ENCODE data around the gene SDK1.

SDK1 gene

GRCh38 chr7:4009211-4010060 is 708.4 kb downstream of the SDK1 start:
- no peak for DNase-seq

GRCh38 chr7:4010061-4010605 is 709.1 kb downstream of the SDK1 start:
- no peak for DNase-seq

DNA sequence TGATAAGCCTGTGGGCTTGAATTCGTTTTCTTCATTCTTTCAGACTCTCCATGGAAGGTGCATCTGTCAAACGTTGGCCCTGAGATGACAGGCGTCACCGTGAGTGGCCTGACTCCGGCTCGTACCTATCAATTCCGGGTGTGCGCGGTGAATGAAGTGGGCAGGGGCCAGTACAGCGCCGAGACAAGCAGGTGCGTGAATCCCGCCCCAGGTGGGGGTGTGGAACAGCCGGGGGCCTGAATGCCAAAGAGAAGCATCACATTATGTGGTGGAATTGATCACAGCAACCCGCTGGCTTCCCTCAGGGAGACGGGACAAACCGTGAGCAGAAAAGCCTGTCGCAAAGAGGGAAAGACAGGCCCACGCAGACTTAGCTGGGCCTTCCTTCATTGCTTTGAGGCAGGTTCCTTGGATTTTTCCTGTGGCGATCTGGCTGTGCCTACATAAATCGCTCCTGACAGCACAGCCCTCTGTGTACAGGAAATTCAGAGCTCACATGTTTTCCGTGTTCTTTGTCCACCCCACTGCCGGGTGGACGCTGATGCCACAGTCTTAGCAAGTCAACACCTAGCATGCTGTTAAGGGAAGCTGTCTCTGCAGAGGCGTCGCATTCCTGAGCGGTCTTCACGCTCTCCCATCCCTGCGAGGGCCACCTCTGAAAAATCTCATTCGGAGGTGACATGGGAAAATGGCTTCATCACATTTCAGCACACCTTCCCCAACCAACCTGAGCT is 710.0 kb downstream of the SDK1 start:
- no peak for DNase-seq

GRCh38 chr7:4013793-4014192 is 712.7 kb downstream of the SDK1 start:
- no peak for DNase-seq

DNA sequence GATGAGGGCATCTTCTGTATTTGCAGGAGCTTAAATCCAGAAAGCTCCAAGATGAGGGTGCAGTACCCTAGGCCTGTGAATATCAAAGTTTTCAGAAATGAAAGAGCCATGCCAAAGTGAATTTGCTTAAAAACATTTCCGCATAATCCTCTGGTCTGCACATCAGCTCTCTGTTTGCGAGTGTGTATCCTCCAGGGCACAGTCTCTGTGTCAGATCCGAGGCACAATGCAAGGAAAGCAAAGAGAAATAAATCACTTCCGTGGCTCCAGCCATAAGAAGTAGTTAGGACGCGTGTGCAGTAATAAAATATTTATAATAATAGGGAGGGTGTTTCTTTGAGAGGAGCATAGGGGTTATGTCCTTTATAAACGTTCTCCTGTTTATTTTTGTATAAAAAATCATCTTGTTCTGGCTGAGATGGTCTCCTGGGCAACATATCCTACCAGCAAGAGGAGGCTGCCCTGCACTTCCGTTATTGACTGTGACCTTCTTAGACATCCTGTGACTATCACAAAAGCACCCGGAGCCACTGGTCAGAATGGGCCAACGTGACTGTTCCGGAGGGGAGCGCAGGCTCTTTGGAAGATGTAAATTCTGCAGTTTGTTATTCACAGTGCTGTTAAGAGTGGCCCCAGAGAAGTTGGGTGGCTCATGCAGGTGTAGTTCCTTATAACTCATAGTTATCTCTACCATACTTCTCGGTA is 713.4 kb downstream of the SDK1 start:
- no peak for DNase-seq

- DNase-seq: no peak
Observed at GRCh38 chr7:4015371-4015770, 714.3 kb downstream of the SDK1 start.

DNA sequence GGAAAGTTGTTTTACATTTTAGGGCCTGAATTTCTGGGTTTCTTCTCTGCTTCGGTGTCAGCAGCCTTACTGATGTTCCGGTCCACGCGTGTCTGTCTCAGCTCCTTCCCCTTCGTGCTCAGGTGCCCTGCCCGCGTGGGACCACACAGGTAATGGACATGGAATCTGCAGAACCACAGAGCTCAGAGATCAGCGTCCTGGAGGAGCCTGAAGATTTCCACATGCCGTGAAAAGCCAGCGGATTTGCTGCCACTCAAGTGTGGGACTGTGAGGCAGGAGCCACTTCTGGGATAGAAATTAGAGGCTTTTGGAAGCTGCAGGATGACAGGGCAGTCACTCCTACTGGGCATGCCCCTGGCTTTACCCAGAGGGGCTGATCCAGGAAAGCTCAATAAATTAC is 714.9 kb downstream of the SDK1 start:
- DNase-seq: no peak

- no peak for DNase-seq
Observed at GRCh38 chr7:4017081-4017480, 716.0 kb downstream of the SDK1 start.

DNA sequence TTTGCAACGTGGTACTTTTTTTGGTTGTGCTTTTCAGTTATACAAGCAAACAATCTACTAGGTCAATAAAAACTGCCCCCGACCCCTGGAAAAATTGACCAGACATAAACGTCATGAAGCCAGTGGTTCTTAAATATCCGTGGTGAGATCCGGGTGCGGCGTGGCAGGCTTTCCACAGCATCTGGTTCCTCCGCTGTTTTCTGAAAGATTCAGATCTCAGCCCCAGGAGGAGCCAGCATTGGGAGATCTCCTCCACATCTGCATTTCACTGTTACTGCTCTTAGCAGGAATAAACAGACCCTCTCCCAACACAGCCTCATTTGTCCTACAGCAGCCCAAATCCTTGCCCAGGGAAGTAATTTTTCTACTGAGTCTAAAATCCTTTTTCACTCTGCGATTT is 716.7 kb downstream of the SDK1 start:
- DNase-seq: no peak

DNA sequence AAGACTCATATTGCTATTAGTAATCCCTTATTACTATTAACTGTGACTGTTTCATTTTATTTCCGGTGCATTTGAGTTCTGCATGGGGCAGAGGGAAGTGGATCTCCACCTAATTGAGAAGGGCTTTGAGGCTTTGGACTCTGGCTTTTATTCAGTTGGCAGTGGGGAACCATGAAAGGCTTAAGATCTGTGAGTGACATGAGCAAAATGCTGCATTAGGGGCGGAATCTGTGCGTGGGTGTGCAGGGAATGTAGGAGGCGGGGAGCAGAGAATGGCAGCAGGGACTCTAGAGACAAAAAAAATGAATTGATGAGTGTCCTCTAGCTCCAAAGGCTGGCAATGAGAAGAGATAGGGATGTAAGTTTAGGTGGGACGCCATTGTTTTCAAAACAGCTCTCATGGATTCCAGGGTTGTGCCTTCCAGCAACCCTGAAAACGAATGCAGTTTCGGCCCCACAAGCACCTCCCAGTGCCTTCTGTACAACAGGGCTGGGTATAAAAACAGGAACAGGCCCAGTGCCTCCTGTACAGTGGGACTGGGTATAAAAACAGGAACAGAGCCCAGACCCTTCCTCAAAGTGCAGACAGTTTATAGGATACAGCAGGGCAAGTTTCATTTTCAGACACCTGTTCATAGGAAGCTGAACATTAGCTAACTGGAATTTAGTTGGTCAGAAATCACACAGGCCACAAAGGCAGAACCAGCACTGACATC is 717.7 kb downstream of the SDK1 start:
- DNase-seq: no peak

DNA sequence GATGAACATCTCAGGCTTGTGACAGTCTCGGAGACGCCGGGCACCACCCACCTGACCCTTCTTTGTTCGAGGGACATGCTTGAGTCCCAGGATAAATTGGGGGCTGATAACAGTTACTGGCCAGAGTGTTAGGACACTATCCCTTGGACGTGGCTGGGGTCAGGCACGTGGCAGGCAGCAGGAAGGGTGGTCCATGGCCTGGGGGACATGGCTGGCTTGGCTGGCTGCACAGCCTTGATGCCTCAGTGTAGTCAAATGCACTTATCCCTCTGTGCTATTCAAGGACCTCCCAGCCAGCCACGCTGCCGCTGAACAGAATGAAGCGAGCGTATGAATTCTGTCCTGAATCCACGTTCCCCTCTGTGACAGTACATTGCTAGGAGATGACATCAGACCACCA is 719.0 kb downstream of the SDK1 start:
- DNase-seq: no peak

- DNase-seq: no peak
Observed at GRCh38 chr7:4021413-4021812, 720.4 kb downstream of the SDK1 start.

DNA sequence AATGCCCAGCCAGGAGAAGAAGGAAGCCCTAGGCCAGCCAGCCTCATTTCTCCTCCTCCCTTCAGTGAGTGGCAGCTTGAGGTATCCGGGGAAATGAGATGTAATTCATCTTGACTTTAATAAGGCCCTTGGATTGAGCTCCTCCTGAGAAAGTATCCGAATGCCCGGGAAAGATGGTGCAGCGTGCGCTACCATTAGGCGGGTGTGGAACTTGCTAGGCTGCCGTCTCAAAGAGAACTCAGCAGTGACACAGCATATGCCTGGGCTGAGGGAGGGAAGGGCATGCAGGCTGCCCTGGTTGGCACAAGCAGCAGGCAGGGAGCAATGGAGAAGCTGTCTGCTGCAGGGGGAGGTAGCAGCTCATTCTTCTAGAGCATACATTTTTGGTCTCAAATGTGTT is 721.2 kb downstream of the SDK1 start:
- DNase-seq: no peak

- DNase-seq: no peak
Observed at GRCh38 chr7:4023502-4023901, 722.5 kb downstream of the SDK1 start.

DNA sequence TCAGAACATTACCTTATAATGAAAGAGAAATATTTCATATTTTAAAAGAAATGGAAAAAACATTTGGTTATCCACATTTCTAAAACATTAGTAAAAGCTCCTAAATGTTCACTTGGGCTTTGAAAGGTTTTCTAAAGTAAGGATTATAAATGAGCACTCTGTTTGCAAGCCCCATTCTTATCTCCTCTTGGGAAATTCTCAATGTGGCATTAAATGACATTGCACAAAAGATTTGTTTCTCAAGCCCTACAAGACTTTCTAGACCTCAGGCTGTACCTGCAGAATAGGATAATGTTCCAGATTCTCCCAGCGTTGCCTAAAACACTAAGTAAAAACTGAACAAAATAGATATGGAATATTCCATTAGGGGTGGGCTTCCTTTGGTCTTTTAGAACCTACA is 723.1 kb downstream of the SDK1 start:
- DNase-seq: no peak

DNA sequence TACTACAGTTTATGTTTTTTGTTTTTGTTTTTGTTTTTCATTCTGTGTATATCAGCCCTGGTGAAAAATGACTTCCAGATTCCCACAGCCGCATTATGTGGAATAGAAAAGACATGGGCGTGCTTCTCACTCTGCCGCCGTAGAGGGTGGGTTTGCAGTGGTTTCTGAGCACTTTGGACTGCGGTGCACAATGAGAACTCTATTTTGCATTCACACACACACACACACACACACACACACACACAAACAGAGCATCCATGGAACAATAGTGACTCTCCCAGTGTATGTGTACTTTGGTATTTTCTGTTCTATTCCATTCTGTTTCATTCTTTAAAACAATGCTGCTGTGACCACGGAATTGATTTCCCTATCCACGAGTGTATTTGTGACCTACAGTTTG is 723.8 kb downstream of the SDK1 start:
- no peak for DNase-seq

DNA sequence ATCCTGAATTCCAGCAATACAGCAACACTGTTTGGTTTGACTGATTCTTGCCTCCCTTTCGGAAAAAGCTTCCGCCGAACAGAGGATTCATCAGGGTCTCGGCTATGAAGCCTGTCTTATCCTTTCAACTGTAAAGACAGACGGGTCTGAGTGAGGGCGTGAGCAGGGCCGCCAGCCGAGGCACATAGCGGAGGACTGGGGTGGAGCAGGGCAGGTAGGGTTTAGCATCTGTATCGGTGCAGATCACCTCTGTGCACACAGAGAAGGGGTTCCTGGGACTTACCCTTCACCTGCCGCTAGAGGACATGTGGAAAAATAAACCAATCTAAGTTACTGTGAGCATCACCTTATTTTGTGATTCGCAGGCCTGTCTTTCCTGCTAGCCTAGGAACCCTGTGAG is 724.2 kb downstream of the SDK1 start:
- no peak for DNase-seq

DNA sequence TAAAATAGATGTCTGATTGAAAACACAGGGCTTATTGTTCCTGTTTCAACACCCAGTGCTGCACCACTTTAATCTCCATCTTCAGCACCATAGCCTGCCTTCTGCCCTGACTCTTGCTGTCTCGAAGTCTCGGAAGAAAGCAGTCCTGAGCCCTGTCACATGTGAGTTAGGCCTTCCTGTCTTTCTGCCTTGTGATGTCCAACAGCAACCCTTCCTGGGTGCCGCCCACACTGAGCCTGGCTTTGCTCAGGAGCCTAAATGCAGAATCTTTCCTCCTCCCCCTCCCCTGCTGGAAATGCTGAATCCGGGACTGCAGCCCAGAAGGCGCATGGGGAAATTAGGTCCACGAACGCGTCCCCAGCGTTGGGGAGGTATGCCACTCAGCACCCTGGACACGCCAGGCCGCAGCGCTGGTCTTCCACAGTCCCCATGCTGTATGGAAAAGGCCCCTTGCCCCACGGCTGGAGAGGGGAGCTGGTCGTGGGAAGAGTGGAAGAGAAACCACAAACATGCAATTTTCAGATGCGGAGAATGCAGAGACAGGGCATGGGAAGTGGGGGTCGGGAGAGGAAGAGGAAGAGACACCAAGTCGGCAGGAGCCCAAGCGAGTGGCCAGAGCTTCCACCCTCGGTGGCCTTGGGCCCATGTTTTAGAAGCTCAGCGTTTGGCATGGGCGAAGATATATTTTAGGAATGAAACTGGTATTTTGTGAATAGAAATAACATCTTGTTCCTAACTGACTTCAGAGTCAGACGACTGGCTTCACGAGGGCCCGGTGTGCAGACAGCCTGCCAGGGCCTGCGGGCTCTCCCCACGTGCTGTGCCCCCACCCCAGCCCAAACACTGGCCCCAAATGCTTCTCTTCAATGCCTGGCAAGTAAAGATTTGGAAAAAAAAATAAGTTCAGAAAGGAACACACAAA is 724.9 kb downstream of the SDK1 start:
- no peak for DNase-seq

GRCh38 chr7:4026941-4027486 is 726.0 kb downstream of the SDK1 start:
- no peak for DNase-seq

GRCh38 chr7:4028221-4028620 is 727.2 kb downstream of the SDK1 start:
- no peak for DNase-seq

DNA sequence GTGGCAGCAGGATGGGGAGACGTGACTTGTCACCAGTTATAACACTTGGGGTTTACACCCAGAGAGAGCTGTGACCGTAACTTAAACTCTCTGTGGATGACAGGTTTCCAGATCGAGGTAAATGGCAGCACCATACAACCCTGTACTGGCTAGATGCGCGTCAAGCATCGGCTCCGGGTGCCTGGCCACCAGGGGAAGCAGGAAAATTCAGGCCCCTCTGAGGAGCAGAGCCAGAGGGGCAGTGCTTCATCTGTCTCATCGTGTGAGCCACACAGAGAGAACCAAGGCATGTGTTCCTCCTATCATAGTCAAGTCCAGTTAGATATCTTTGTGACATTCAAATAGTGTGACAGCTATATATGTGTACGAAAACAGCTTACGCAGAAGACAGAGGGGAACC is 728.9 kb downstream of the SDK1 start:
- no peak for DNase-seq
